NCI-H2227 treated with DMSO at 0.1 percent for 48 hours (cell line): ENCODE data around the gene PLXNC1.
"Not testable (repeated sequence)": the region's sequence is repeated elsewhere in the genome, so short reads cannot be mapped to it uniquely, and the experiment has no call there.

ENCODE experiments used
- DNase-seq: peaks from one replicate; lab custom pipeline; 2025; lab: John Stamatoyannopoulos, UW

PLXNC1 gene

DNA sequence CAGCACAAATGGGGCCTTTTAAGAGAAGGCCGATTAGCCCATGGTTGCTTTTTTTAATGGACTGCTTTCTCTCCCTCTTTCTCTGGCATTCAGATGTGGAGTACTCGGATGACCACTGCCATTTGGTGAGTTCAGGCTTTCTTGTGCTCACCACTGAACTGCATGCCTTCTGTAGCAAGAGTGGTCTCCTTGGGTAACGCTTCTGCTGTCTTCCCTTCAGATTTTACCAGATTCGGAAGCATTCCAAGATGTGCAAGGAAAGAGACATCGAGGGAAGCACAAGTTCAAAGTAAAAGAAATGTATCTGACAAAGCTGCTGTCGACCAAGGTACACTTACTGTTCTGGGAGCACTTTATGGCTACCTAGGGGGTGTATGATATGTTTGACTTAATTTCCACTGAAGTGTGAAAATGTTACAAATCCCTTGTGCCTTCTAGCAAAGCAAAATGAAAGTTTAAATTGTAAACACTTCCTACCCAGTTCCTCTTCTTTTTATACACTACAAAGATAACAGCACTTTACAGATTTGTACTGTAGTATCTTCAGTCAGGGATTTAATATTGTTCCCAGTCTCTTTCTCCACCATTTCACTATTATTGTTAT is 148.8 kb downstream of the PLXNC1 start:
- DNase-seq = no peak

DNA sequence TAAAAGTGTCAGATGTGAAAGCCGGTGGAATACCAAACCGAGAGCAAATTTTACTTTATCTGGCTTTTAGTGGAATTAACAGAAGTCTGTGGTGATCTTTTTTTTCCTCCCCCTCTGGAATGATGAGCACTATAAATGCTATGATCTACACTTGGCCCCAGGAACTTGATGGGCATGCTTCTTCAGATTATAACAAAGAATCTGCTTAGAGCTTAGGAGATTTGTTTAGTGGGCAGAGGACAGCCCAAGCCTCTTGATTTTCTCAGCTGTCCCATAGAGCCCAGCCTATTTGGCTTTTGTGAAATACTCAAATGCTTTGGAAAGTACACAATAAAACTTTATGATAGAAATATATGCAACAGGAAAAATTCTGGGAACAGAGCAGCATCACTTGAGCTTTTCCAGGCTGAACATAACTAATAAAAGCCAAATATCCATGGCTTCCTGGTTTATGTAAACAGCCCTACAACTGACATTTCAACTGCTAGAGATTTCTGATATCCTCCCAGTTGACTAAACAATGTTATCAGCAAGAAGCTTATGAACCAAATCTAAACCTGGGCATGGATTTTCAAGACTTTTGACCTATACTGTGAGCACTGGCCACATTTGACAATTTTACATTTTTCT is 149.6 kb downstream of the PLXNC1 start:
- DNase-seq = no peak

DNA sequence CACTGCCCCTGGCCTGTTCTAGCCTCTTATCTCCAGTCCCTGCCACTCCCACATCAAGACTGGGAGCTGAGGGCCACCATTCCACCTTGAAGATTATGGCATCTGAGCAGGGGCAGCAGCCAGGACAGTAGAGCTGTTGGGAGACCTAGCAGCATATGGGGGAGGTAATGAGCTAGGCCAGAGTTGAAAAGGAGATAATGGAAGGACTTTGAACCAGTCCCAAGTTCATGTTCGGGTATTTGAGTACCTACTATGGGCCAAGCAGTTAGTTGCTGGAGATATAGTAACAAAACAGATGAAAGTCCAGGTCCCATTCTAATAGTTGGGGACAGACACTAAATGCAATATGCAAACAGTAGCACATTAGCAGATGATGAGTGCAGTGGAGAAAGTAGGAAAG is 151.5 kb downstream of the PLXNC1 start:
- no peak for DNase-seq

DNA sequence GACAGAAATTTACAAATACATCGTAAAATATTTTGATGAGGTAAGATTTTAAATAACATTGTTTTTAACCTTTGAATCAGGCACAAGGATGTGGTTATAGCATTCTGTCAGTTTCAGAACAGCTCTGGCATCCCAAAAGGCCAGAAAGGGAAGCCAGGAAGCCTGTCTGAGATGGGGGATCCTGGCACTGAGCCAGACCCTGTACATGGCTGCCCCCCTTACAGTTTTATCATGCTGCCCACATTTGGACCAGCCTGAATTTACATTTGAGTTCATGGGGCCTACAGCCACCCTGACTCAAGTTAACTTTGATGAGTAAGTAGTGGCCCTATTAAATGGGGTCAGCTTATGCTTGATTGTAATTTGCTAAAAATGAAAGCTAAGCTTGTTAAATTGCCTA is 155.6 kb downstream of the PLXNC1 start:
- no peak for DNase-seq

DNA sequence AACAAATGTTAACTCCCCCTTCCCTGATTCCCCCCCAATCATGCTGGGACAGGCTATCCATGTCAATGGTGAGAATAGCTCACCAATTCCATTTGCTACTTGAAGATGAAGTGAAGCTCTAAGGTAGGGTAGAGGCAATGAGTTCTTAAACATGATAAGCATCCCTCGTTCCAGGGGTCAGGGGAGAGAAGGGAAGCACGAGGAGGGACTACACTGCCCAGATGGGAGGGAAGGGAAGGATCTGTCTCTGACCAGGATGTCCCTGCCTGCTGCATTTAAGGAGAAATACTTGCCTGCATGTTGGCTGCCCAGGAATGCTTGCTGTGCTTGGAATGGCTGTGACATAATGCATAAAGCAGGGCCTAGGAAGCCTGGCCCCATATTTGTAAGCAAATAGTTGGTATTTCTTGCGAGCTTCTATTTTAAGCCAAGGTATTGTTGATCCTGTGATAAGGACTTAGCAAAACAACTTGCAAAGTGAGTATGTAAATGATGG is 156.2 kb downstream of the PLXNC1 start:
- no peak for DNase-seq

DNA sequence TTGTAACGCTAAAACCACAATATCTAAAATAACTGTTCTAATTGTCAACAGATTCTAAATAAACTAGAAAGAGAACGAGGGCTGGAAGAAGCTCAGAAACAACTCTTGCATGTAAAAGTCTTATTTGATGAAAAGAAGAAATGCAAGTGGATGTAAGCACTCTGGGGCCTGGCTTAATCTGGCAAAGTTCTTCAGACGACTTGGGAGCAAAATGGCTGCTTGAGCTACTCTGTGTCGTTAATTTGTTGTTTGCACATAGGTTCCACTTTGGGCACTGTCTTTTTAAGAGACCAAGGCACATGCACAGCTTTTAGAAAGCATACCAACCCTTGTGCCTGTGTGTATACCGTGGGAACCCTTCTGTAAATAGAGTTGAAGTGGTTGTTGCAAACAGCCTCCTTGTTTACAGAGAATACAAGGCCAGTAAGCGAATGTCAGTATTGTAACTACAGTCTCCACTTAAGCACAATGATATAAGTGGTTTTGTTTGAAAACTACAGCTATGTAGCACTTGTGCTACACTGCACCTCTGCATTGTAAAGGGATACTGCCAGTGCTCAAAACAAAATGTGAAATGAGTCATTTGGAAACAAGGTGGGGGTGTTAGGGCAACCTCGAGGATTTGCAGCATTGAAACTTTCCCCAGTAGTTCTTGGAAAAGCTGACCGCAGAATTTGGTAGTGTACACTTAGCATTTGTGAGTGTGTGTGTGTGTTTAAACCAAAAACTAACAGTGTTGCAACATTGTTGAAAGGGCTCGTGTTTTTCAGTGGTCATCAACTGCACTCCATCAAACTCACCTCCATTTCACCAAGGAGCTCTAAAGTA is 157.0 kb downstream of the PLXNC1 start:
- DNase-seq = no peak

DNA sequence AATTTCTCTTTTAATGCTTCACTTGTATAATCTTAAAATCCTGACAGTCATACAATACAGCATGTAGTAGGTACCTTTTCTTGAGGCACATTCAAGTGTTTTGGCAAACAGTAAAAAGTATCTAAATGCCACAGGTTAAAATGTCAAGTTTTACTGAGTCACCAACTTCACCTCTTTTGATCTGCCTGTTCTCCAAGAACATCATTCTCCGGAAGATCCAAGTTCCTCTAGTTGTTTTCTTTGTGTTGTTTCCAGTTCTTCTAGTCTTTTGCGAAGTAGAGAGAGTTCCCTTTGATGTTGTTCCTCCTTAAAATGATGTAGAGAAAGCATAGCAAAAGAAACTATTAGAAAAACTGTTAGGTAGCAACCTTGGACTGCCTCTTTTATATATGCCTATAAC is 160.2 kb downstream of the PLXNC1 start:
- DNase-seq = no peak

DNA sequence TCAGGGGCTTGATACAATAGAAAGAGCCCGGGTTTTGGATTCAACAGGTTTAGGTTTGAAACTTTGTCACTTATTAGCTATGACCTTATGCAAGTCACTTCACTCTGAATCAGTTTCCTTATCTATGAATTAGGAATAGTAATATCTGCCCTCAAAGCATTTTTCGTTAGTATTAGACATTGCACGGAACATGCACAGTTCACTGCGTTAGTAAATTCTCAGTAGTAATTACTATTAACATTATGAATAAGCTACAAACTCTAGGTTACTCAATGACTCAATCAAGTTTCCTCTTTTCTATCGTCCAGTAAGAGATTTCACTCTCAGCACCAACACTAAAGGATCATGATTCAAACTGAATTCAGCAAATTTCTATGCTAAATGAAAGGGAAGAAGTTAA is 161.0 kb downstream of the PLXNC1 start:
- DNase-seq = no peak

DNA sequence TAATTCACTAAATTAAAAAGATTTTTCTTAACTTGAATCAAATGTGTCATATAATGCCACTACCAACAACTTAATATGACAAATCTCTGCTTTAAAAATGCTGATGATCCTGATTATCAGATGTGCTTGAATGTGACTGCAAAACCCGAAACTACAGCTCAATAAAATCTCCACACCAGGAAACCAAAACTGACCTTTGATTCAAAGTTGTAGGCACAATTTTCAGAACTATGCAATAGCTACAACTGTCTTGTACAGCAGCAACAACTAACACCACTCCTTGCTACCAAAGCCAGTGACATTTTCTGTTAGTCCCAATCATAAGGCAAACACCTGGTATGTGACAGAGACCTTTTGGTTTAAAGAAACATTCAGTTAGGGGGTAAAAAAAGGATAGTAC is 164.0 kb downstream of the PLXNC1 start:
- no peak for DNase-seq

DNA sequence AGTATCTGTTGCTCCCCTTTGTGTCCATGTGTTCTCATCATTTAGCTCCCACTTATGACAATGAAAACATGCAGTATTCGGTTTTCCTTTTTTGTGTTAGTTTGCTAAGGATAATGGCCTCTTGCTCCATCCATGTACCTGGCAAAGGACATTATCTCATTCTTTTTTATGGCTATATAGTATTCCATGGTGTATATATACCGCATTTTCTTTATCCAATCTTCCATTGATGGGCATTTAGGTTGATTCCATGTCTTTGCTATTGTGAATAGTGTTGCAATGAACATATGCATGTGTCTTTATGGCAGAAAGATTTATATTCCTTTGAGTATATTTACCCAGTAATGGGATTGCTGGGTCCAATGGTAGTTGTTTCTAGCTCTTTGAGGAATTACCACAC is 168.2 kb downstream of the PLXNC1 start:
- DNase-seq = not testable (repeated sequence)

DNA sequence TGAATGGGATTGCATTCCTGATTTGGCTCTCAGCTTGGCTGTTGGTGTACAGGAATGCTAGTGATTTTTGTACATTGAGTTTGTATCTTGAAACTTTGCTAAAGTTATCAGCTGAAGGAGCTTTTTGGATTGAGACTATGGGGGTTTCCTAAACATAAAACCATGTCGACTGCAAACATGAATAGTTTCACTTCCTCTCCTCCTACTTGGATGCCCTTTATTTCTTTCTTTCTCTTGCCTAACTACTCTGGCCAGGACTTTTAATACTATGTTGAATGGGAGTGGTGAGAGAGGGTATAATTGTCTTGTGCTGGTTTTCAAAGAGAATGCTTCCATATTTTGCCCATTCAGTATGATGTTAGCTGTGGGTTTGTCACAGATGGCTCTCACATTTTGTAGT is 169.8 kb downstream of the PLXNC1 start:
- no peak for DNase-seq

DNA sequence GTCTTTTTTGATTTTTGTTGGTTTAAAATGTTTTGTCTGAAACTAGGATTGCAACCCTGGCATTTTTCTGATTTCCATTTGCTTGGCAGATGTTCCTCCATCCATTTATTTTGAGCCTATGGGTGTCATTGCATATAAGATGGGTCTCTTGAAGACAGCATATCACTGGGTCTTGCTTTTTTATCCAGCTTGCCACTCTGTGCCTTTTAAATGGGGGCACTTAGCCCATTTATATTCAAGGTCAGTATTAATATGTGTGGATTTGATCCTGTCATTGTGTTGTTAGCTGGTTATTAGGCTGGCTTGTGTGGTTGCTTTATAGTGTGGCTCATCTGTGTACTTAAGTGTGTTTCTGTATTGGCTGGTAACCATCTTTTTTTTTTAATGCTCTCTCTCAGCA is 171.7 kb downstream of the PLXNC1 start:
- DNase-seq = no peak

DNA sequence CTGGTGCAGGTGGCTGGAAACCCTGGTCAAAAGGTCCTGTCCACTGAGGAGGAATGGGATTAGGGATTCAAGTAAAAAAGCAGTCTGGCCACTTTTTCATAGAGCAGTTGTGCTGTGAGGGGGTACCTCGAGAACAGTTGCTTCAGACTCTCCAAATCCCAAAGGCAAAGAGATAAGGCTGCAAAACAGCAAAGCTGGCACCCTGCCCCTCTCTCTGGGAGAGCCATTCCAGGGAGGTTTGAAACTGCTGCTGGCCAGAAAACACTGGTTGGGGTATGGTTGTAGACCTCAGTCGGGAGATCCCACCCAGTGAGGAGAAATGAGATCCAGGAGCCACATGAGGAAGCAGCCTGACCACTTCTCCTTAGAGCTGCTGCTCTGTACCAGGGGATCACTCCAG is 174.0 kb downstream of the PLXNC1 start:
- no peak for DNase-seq

DNA sequence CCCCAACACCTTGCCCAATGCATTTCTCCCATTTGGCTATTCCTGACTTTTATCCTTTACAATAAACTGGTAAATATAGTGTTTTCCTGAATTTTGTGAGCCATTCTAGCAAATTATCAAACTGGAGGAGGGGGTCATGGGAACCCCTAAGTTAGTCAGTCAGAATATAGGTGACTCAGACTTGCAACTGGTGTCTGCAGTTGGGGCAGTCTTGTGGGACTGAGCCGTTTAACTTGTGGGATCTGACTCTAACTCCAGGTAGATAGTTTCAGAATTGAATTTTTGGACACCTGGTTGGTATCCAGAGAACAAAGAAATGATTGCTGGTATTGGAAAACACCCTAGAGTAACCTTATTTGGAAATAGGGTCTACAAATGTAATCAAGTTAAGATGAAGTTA is 177.9 kb downstream of the PLXNC1 start:
- no peak for DNase-seq

DNA sequence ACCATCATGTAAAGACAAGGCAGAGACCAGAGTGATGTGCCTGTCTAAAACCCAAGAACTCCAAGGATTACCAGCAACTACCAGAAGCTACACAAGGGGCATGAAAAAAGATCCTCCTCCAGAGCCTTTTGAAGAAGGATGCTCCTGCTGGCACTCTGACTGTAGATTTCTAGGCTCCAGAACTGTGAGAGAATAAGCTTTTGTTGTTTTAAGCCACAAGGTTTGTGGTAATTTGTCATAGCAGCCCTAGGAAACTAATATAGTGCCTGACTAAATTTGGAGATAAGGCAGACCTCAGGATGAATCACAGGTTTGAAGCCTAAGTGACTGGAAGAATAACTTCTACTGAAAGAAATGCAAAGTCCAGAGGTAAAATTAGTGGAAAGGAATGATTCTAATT is 178.3 kb downstream of the PLXNC1 start:
- DNase-seq = no peak

DNA sequence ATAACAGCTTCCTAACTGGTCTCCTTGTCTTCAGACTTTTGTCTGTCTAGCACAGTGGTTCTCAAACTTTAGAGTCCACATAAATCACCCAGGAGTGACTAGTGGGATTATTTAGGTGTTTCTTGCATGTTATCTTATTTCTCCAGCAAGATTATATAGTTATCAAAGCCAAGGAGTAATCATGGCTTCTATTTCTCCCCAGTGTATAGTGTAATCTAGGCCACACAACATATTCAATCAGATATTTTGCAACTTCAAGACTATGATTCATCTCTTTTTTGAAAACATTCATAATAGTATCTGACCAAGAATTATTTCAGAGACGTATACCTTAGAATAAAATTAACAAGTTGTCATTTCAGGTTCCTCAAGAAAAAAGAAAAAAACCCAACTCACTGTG is 179.4 kb downstream of the PLXNC1 start:
- no peak for DNase-seq

DNA sequence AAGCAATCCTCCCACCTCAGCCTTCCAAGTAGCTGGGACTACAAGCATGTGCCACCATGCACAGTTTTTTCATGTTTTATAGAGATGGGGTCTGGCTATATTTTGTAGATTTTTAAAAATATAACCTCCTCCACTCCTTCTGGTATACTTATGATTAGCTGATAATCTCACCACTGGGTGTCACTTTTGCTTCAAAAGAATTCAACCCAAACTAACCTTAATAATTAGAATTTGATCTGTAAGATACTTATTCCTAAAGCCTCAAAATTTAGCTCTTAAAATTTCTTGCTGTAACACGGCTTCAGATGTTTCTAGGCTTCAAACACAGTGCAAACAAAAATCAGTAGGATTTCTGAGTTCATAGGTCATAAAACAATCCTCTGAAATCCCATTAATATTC is 181.0 kb downstream of the PLXNC1 start:
- no peak for DNase-seq

DNA sequence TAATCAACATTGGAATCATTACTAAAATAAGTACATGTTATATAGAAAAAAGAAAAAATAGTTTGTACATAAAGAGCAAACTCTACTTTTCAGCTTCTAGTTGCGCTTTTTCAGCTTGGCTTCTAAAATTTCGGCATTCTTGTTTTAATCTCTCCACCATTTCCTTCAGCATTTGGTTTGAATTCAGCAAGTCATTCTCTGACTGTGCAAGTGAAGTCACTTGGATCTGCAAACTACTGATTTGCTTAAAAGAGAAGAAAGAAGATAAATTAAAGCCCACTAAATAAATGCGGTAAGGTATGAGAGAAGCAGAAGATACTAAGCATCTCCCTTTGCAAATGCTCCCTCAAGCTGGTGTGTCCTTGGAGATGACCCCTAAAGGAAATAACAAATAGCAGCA is 185.0 kb downstream of the PLXNC1 start:
- no peak for DNase-seq

DNA sequence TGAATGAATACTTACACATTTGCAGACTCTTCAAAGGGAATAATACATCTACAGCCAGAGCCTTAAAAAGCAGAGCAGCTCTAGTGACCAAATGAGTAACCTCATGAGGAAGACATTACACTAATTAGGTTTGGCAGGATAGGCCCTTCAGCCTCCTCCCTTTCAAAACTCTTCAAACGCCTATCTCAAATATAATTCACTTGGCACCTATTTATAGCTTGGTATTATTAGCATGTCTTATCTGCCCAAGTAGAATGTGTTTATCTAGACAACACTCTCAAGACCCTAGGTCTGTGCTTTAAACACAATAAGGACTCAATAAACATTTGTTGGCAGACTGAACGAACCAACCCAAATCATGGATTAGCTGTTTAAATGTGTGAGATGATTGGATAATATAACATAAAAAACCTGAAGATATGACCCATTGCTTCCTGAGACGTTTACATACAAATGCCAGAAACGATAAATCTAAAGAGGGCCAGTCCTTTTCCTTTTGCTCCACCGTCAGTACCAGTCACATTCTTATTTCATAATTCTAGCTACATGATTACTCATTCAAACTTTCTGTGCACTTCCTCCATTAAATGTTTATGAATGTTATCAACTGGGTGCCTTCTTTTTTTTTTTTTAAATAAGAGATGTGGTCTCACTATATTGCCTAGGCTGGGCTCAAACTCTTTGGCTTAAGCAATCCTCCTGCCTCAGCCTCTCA is 188.0 kb downstream of the PLXNC1 start:
- no peak for DNase-seq

DNA sequence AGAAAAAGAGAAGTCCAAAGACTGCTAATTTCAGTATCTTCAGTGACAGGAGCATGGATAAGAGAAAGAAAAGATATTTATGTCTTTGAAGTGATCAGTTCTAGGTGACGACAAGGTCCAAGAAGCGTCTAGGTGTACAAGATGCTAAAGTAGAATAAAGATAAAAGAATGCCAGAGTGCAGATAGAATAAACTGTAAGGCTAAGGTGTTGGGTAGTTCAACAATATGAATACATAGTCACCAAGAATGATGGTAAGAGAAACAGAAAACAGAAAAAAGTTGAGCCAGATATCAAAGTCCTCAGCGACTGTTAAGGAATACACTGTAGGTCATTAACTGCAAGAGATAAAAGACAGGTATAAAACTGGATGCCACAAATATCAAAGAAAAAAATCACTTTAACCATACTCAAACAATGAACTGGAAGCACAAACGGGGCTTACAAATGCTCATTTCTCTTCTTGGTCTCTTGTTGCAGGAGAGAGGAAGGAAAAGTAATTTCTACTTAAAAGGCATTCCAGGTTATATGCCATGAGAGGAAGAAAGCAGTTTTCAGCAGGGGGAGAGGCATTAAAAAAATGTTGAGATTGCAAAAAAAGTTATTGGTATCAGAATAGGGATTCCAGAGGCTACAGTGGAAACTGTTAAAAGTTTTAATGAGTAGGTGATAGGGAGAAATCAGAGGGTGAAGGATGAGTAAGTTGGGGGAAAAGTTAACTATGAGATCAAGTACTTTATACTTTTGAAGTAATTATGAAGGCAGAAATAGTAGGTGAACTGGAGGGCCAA is 189.8 kb downstream of the PLXNC1 start:
- DNase-seq = no peak

DNA sequence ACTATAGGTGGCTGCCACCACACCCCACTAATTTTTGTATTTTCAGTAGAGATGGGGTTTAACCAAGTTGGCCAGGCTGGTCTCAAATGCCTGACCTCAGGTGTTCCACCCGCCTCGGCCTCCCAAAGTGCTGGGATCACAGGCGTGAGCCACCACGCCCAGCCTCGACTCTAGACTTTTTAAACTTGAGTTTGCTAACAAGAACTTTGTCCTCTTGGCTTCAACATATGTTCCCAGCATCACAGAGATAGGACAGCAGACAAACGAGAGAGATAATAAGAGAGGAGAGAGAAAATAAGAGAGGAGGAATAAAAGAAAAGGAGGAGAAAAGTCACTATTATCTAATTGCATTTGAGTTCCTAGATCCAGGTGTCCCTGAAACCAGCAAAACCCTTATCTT is 192.2 kb downstream of the PLXNC1 start:
- DNase-seq = no peak

DNA sequence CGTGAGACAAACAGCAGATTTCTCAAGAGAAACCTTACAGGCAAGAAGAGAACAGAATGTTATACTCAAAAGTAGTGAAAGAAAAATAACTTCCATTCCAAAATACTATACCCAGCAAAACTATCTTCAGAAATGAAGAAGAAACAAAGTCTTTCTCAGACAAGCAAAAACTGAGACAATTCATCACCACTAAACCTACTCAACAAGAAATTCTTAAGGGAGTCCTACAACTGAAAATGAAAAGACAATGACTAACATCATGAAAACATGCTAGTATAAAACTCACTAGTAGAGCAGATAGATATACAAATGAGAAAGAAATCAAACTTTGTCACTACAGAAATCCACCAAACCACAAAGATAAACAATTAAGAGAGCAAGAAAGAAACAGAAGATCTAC is 204.8 kb downstream of the PLXNC1 start:
- DNase-seq = no peak
